Karpas-422 (cell line): ENCODE measurements around the gene LINGO3. TPM values are rescaled to one million over a fixed set of nuclear protein-coding genes. Genes with fewer than 3 reads are reported as not detected.
"Not testable (repeated sequence)": the region's sequence is repeated elsewhere in the genome, so short reads cannot be mapped to it uniquely, and the experiment has no call there.

ENCODE experiments used
- DNase-seq: peaks from one replicate; pipeline ENCODE4 v3.0.0-alpha.2; 2015
- H2AFZ ChIP-seq: fragments of 200-600 bp; sonication (generic); 2 replicates; pipeline ENCODE4 v1.6.1; 2014; ENCODE audit warnings: antibody characterized with exemption, low read length, mixed read lengths
- H3K27ac ChIP-seq: fragments of 200-600 bp; sonication (generic); 2 replicates; pipeline ENCODE4 v1.5.1; 2014; ENCODE audit warnings: mild to moderate bottlenecking, low read length, moderate library complexity
- H3K27me3 ChIP-seq: fragments of 200-600 bp; sonication (generic); 2 replicates; pipeline ENCODE4 v1.6.1; 2014; ENCODE audit warnings: low read length, mixed read lengths
- H3K36me3 ChIP-seq: fragments of 200-600 bp; sonication (generic); 2 replicates; pipeline ENCODE4 v1.6.1; 2014; ENCODE audit warnings: low read length, mixed read lengths; ENCODE audit not compliant: insufficient read depth
- H3K4me1 ChIP-seq: fragments of 200-600 bp; sonication (generic); 2 replicates; pipeline ENCODE4 v1.6.1; 2014; ENCODE audit warnings: mild to moderate bottlenecking, low read length, mixed read lengths
- H3K4me2 ChIP-seq: fragments of 200-600 bp; sonication (generic); 2 replicates; pipeline ENCODE4 v1.6.1; 2014; ENCODE audit warnings: low read length, low read depth, mild to moderate bottlenecking; ENCODE audit not compliant: poor library complexity, severe bottlenecking
- H3K4me3 ChIP-seq: fragments of 200-600 bp; sonication (generic); 2 replicates; pipeline ENCODE4 v1.5.1; 2014; ENCODE audit warnings: mild to moderate bottlenecking, antibody characterized with exemption, low read length, mixed read lengths
- H3K79me2 ChIP-seq: fragments of 200-600 bp; sonication (generic); 2 replicates; pipeline ENCODE4 v1.6.1; 2014; ENCODE audit warnings: mild to moderate bottlenecking, low read length, mixed read lengths
- H3K9ac ChIP-seq: fragments of 200-600 bp; sonication (generic); 2 replicates; pipeline ENCODE4 v1.6.0; 2014; ENCODE audit warnings: low read length
- H3K9me2 ChIP-seq: fragments of 200-600 bp; sonication (generic), shearing (Covaris generic); replicated peaks from 2 replicates; pipeline ENCODE4 v1.6.0; 2014; ENCODE audit warnings: mild to moderate bottlenecking, low read length, moderate library complexity; ENCODE audit not compliant: insufficient read depth
- H3K9me3 ChIP-seq: fragments of 300-700, 200-600 bp; sonication (generic); 2 replicates; pipeline ENCODE4 v1.6.1; 2014; ENCODE audit warnings: low read length, mixed read lengths
- H4K20me1 ChIP-seq: fragments of 200-600 bp; sonication (generic); 2 replicates; pipeline ENCODE4 v1.6.1; 2014; ENCODE audit warnings: mild to moderate bottlenecking, antibody characterized with exemption, low read length, low read depth; ENCODE audit not compliant: insufficient read depth
- total RNA-seq: library from RNA; depleted of rRNA; stranded (reverse); fragments of >200 nt; shearing (Covaris generic); gene quantifications from 2 replicates; pipeline ENCODE4 v1.2.3, GENCODE V29; 2014; ENCODE audit warnings: low replicate concordance

LINGO3 gene
- total RNA-seq, 1 experiment from 2014 or later: not detected

DNA sequence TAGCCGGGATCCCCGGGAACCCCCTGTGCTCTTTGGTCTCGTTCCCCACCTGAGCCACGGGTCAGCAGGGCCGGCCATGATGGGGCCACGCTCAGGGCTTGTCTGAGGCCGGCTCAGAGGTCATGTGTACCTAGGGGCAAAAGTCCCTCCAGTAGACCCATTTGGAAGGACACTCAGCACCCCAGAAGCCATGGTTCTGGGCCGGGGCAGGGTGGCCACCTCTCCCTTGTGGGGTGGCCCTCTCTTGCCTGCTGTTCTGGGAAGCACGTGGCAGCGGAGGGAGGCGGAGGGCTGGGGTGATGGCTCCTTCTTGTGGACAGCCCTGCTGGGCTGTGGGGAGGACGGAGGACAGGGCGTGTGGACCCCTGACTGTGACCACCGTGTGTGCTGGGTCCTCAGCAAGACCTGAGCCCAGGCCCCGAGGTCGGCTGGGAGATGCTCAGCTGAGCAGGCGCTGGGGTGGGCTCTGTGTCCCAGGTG is 19.6 kb downstream of the LINGO3 start:
- Histone ChIP-seq H4K20me1 (no peaks in the 10 kb centered on the region), H3K4me1 (peaks cover 13% of the 10 kb centered on the region), H3K4me3 (no peak overlapping the region), H3K27me3 (no peaks in the 10 kb centered on the region), H3K79me2 (no peaks in the 10 kb centered on the region), H3K36me3 (no peaks in the 10 kb centered on the region), H3K9me3 (no peaks in the 10 kb centered on the region), H3K9me2 (no peaks in the 10 kb centered on the region), H3K27ac (no peak overlapping the region), H3K4me2 (no peak overlapping the region), H3K9ac (no peak overlapping the region), H2AFZ (no peak overlapping the region)
- DNase-seq: no peak

DNA sequence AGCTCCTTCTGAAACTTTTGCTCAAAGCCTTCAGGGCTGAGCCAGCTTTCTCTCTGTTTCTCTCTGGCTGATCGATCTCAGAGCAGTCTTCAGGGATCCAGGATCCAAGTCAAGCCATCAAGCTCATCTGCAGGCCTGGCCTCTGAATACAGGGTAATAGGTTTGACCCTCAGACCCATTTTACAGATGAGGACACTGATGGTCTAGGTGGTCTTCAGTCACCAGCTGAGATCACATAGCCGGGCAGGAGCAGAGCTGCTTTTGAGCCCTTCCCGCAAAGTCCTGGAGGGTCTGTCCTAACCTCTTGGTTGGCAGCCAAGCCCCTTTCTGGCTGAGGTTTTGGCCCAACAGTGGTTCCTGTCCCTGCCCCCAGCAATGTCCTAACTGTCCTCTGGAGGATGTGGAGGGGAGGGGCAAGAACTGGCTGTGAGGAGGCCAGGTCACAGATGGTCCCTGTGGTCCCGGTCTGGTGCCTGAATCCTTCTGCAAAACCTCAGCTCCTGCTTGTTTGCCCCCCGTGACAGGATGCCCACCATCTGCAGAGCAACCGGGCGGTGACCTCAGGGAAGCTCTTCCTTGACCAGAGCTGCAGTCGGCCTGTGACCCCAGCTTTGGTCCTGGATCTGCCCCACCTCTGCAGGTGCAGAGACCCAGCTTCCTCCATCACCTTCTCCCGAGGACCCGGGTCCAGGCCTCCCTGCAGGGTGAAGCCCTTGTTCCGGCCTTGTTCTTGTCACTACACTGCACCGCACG is 20.2 kb downstream of the LINGO3 start:
- H3K4me3 ChIP-seq: no peak overlapping the region
- H4K20me1 ChIP-seq: no peaks in the 10 kb centered on the region; the same call in 1 of the 2 replicates
- no peaks in the 10 kb centered on the region for H3K9me2 ChIP-seq
- no peak overlapping the region for H3K27ac ChIP-seq
- H3K36me3 ChIP-seq: no peaks in the 10 kb centered on the region
- DNase-seq: no peak
- H3K9ac ChIP-seq: no peak overlapping the region
- H3K4me1 ChIP-seq: peaks cover 13% of the 10 kb centered on the region
- H2AFZ ChIP-seq: no peak overlapping the region
- H3K4me2 ChIP-seq: no peak overlapping the region
- no peaks in the 10 kb centered on the region for H3K27me3 ChIP-seq
- H3K9me3 ChIP-seq: no peaks in the 10 kb centered on the region
- no peaks in the 10 kb centered on the region for H3K79me2 ChIP-seq

DNA sequence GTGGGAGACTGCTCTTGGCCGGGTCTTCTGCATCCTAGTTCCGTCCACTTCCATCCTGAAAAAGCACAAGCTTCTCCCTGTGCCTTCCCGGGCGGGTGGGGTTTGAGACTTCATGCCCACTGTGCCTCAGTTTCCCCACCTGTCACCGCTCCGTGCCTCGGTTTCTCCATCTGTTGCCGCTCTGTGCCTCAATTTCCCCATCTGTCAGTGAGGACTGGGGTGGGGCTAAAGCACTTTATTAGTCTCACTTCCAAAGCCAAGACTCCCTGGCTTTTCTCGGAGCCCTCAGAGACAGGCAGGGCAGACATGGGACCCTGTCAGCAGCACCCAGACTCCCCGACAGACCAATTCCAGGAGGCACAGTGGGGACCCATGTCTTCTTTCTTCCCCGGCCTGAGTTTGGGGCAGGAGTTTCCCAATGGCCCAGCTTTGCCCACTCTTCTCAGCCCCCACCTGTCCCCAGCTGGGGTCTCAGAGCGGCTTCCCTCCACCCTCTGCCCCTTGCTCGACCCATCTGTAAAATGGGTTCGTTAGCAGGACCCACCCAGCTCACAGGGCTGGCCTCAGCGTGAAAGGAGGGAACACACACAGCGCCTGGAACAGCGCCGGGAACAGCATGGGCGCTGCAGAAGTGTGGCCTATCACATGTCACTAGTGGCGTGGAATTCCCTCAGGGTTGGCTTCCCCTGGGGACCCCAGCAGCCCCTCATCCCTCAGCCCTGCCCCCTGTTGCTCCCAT is 21.4 kb downstream of the LINGO3 start:
- no peak overlapping the region for H3K4me2 ChIP-seq
- H3K9me2 ChIP-seq: no peaks in the 10 kb centered on the region
- H3K9me3 ChIP-seq: no peaks in the 10 kb centered on the region
- no peak overlapping the region for H3K9ac ChIP-seq
- H3K27me3 ChIP-seq: no peaks in the 10 kb centered on the region
- peaks cover 13% of the 10 kb centered on the region for H3K4me1 ChIP-seq
- H2AFZ ChIP-seq: no peak overlapping the region
- H4K20me1 ChIP-seq: no peaks in the 10 kb centered on the region; the same call in 1 of the 2 replicates
- DNase-seq: no peak
- no peaks in the 10 kb centered on the region for H3K79me2 ChIP-seq
- no peak overlapping the region for H3K4me3 ChIP-seq
- H3K36me3 ChIP-seq: no peaks in the 10 kb centered on the region
- no peak overlapping the region for H3K27ac ChIP-seq

DNA sequence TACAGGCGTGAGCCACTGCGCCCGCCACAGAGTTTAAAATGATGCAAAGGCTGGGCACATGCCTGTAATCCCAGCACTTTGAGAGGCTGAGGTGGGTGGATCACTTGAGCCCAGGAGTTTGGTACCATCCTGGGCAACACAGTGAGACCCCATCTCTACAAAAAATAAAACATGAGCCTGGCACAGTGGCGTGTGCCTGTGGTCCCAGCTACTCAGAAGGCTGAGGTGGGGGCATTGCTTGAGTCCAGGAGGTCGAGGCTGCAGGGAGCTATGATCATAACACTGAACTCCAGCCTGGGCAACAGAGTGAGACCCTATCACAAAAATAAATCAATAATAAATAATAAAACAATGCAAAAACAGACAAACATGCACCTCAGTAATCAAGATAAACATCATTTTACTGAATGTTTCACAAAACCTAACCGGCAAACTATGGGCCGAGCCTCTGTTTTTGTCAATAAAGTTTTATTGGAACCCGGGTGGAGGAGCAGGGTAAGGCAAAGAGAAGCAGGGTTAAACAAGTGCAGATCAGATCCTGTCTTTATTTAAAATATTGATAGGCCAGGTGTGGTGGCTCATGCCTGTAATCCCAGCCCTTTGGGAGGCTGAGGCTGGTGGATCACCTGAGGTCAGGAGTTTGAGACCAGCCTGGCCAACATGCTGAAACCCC is 24.0 kb downstream of the LINGO3 start:
- no peak overlapping the region for H2AFZ ChIP-seq

DNA sequence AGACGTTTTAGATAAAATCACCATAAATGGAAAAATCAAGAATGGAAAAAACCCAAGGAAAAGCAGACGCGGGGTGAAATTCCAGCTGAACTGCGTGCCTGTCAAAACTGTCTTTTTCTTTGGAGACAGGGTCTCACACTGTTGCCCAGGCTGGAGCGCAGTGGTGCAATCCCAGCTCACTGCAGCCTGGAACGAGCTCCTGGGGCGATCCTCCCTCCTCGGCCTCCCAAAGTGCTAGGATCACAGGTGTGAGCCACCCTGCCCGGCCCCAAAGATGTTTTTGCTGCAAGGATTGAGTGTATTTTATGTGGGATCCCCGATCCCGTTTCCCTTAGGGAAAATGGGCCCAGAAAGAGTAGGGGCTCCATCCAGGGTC is 25.1 kb downstream of the LINGO3 start:
- DNase-seq: no peak
- H3K36me3 ChIP-seq: no peaks in the 10 kb centered on the region
- H3K4me2 ChIP-seq: no peak overlapping the region
- H3K79me2 ChIP-seq: no peaks in the 10 kb centered on the region
- no peak overlapping the region for H3K27ac ChIP-seq
- no peak overlapping the region for H3K9ac ChIP-seq
- H2AFZ ChIP-seq: no peak overlapping the region
- H3K9me2 ChIP-seq: no peaks in the 10 kb centered on the region
- no peaks in the 10 kb centered on the region for H3K9me3 ChIP-seq
- no peaks in the 10 kb centered on the region for H3K4me1 ChIP-seq
- H4K20me1 ChIP-seq: peaks cover 7% of the 10 kb centered on the region; the same call in 1 of the 2 replicates
- H3K27me3 ChIP-seq: no peaks in the 10 kb centered on the region
- no peak overlapping the region for H3K4me3 ChIP-seq

More for the DNA sequence above, 24.0 kb downstream of the LINGO3 start:
- Histone ChIP-seq H3K9me3 (no peaks in the 10 kb centered on the region), H3K9ac (no peak overlapping the region), H3K79me2 (no peaks in the 10 kb centered on the region), H3K27me3 (no peaks in the 10 kb centered on the region), H3K4me2 (no peak overlapping the region), H3K4me1 (peaks cover 1% of the 10 kb centered on the region), H3K4me3 (no peak overlapping the region), H3K36me3 (no peaks in the 10 kb centered on the region), H3K27ac (no peak overlapping the region), H4K20me1 (peaks cover under 1% of the 10 kb centered on the region; the same call in 1 of the 2 replicates), H3K9me2 (no peaks in the 10 kb centered on the region)
- DNase-seq: peak; percentile 55

DNA sequence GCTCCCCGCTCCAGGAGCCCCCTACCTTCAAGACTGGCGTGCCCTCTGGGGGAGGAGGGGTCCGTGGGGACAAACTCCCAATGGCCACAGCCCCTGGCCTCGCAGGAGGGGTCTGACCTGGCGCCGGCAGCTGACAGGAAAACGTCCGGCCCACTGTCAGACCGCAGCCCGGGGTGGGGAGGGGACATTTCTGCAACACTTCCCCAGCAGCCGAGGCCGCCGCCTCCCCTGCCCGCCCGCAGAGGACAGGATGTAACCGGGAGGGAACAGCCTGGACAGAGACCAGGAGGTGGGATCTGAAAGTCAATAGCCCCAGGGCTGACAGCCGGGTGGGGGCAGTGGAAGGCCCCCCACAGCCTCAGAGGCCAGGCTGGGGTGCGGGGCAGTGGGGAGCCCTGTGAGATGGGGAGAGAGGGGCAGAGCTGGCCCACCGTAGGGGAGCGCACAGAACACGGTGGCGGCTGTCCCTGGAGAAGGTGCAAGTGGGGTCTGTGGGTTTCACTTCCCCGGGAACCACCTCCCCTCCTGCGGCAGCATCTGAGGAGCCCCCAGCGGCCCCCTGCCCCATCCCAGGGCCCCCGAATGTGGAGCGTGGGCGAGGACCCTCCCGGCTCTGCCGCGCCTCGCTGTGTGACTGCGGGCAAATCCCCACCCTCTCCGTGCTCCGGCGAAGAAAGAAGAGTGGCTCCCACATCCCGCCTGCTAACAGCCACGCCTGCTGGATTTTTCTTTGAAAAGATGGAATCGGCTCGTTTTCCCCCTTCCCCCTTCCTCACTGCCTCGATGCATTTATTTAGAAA is 25.7 kb downstream of the LINGO3 start, which contains the start of gene PEAK3:
PEAK3 (minus strand) TSS at position 114 of the 800 bp plus-strand sequence. CDS start 1,244 bp downstream, outside the sequence.
- Histone ChIP-seq H3K27ac (no peak within 1 kb of the TSS), H3K4me3 (no peak within 1 kb of the TSS), H4K20me1 (peaks cover 7% of the 10 kb centered on the region; the same call in 1 of the 2 replicates), H3K27me3 (no peaks in the 10 kb centered on the region), H3K4me1 (no peaks in the 10 kb centered on the region), H3K9me3 (no peaks in the 10 kb centered on the region), H3K9me2 (no peaks in the 10 kb centered on the region), H3K79me2 (no peaks in the 10 kb centered on the region), H3K36me3 (no peaks in the 10 kb centered on the region), H3K4me2 (no peak within 1 kb of the TSS), H3K9ac (no peak within 1 kb of the TSS), H2AFZ (no peak within 1 kb of the TSS)
- no peak for DNase-seq

DNA sequence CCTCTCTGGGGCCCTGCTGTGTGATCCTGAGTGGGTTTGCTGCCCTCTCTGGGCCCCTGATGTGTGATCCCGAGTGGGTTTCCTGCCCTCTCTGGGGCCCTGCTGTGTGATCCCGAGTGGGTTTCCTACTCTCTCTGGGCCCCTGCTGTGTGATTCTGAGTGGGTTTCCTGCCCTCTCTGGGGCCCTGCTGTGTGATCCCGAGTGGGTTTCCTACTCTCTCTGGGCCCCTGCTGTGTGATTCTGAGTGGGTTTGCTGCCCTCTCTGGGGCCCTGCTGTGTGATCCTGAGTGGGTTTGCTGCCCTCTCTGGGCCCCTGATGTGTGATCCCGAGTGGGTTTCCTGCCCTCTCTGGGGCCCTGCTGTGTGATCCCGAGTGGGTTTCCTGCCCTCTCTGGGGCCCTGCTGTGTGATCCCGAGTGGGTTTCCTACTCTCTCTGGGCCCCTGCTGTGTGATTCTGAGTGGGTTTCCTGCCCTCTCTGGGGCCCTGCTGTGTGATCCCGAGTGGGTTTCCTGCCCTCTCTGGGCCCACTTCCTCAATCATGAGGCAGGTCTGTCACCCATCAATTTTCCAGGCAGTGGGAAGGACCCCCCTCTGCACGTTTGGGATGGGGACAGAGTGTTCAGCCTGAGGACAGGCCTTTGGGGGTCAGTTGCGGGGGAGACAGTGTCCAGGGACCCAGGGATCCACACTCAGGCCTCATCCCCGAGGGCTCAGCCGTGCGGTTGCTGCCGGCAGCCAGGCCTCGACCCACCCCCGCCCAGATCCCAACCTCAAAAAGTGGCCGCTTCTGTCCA is 26.5 kb downstream of the LINGO3 start:
- H3K4me3 ChIP-seq, H3K9me3 ChIP-seq, H3K36me3 ChIP-seq, DNase-seq, H3K79me2 ChIP-seq, H3K4me1 ChIP-seq, H4K20me1 ChIP-seq, H3K9ac ChIP-seq, H3K4me2 ChIP-seq, H2AFZ ChIP-seq, H3K27ac ChIP-seq, H3K27me3 ChIP-seq, H3K9me2 ChIP-seq: not testable (repeated sequence)
